Measurements from ENCODE around the gene PFDN5. TPM values are rescaled to one million over a fixed set of nuclear protein-coding genes. Genes with fewer than 3 reads are reported as not detected.

Gene PFDN5
- total and polyA plus RNA-seq, 9 of the 15 experiments (the other 6 are each of a cell fraction or from before 2014, with no cell fraction given), result 361 to 1,636 (median 742) TPM

GRCh38 chr12:53344824-53345485, 49.6 kb downstream of the PFDN5 start (continued):
- no peak for TF ChIP-seq XRCC3 (IDR thresholded peaks at IDR 0.05)
- TF ChIP-seq, protein P1, sequence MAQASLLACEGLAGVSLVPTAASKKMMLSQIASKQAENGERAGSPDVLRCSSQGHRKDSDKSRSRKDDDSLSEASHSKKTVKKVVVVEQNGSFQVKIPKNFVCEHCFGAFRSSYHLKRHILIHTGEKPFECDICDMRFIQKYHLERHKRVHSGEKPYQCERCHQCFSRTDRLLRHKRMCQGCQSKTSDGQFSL (CRISPR knock-in tag; IDR thresholded peaks at IDR 0.05), result no peak; the same call in 1 of the 2 replicates
- TF ChIP-seq, protein P1 (tag; IDR thresholded peaks at IDR 0.05), result peak in 1 of 2 experiments; percentile 66; a peak in 1 of 4 replicates
- TF ChIP-seq, protein P2, sequence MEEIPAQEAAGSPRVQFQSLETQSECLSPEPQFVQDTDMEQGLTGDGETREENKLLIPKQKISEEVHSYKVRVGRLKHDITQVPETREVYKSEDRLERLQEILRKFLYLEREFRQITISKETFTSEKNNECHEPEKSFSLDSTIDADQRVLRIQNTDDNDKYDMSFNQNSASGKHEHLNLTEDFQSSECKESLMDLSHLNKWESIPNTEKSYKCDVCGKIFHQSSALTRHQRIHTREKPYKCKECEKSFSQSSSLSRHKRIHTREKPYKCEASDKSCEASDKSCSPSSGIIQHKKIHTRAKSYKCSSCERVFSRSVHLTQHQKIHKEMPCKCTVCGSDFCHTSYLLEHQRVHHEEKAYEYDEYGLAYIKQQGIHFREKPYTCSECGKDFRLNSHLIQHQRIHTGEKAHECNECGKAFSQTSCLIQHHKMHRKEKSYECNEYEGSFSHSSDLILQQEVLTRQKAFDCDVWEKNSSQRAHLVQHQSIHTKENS (CRISPR knock-in tag; IDR thresholded peaks at IDR 0.05), result no peak
- TF ChIP-seq DACH1 (IDR thresholded peaks at IDR 0.05; ENCODE audit: partially characterized antibody), result peak; percentile 94
- no peak; the same call in 1 of the 2 replicates for TF ChIP-seq MTA3 (IDR thresholded peaks at IDR 0.05; ENCODE audit: borderline replicate concordance)
- peak; percentile 56; the same call in 1 of the 2 replicates for TF ChIP-seq TOE1 (IDR thresholded peaks at IDR 0.05; ENCODE audit: borderline replicate concordance)
- no peak for TF ChIP-seq TOE1 (CRISPR knock-in tag; IDR thresholded peaks at IDR 0.05; ENCODE audit: borderline replicate concordance, low read depth)
- TF ChIP-seq HDAC2 (IDR thresholded peaks at IDR 0.05), result peak; percentile 82; the same call in 1 of the 2 replicates
- TF ChIP-seq ZNF174 (CRISPR knock-in tag; IDR thresholded peaks at IDR 0.05), result no peak
- peak; percentile 11; the same call in 1 of the 2 replicates for TF ChIP-seq EHMT2 (IDR thresholded peaks at IDR 0.05)
- TF ChIP-seq ZNF586 (CRISPR knock-in tag; conservative IDR thresholded peaks at IDR 0.05), result no peak
- TF ChIP-seq THRB (CRISPR knock-in tag; conservative IDR thresholded peaks at IDR 0.05), result 0 out of 2 replicates have a peak, but pooled peaks have one; percentile 54
- 0 out of 2 replicates have a peak, but pooled peaks have one; percentile 43 for TF ChIP-seq PHF21A (IDR thresholded peaks at IDR 0.05; ENCODE audit: borderline replicate concordance, low read depth)
- no peak for TF ChIP-seq WHSC1 (IDR thresholded peaks at IDR 0.05; ENCODE audit: low read length)
- TF ChIP-seq GABPB1 (CRISPR knock-in tag; IDR thresholded peaks at IDR 0.05), result peak; percentile 40; the same call in 1 of the 2 replicates
- TF ChIP-seq ADNP (tag; IDR thresholded peaks at IDR 0.05), result no peak
- TF ChIP-seq ZZZ3 (IDR thresholded peaks at IDR 0.05), result peak; percentile 72
- TF ChIP-seq POLR2G (IDR thresholded peaks at IDR 0.05; ENCODE audit: low read depth, low read length), result peak; percentile 81
- TF ChIP-seq ZNF431 (CRISPR knock-in tag; IDR thresholded peaks at IDR 0.05), result no peak
- TF ChIP-seq, protein P3, sequence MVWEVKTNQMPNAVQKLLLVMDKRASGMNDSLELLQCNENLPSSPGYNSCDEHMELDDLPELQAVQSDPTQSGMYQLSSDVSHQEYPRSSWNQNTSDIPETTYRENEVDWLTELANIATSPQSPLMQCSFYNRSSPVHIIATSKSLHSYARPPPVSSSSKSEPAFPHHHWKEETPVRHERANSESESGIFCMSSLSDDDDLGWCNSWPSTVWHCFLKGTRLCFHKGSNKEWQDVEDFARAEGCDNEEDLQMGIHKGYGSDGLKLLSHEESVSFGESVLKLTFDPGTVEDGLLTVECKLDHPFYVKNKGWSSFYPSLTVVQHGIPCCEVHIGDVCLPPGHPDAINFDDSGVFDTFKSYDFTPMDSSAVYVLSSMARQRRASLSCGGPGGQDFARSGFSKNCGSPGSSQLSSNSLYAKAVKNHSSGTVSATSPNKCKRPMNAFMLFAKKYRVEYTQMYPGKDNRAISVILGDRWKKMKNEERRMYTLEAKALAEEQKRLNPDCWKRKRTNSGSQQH (CRISPR knock-in tag; IDR thresholded peaks at IDR 0.05), result no peak
- TF ChIP-seq, protein P4, sequence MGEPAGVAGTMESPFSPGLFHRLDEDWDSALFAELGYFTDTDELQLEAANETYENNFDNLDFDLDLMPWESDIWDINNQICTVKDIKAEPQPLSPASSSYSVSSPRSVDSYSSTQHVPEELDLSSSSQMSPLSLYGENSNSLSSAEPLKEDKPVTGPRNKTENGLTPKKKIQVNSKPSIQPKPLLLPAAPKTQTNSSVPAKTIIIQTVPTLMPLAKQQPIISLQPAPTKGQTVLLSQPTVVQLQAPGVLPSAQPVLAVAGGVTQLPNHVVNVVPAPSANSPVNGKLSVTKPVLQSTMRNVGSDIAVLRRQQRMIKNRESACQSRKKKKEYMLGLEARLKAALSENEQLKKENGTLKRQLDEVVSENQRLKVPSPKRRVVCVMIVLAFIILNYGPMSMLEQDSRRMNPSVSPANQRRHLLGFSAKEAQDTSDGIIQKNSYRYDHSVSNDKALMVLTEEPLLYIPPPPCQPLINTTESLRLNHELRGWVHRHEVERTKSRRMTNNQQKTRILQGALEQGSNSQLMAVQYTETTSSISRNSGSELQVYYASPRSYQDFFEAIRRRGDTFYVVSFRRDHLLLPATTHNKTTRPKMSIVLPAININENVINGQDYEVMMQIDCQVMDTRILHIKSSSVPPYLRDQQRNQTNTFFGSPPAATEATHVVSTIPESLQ (CRISPR knock-in tag; IDR thresholded peaks at IDR 0.05), result no peak

Data from K562 (cell line).